Esophagus muscularis mucosa (tissue), 4 donors: ENCODE results near the gene CR2.

Experiments
- EP300 ChIP-seq: sonication (generic); formaldehyde crosslinking; IDR thresholded peaks from one replicate; pipeline ENCODE4 v1.6.1; 2017; ENCODE audit warnings: antibody characterized with exemption
- POLR2A ChIP-seq: fragments of 450-650 bp; IDR thresholded peaks from one replicate; pipeline ENCODE4 v1.6.1; 2017; ENCODE audit warnings: antibody characterized with exemption, moderate library complexity, mild to moderate bottlenecking, low read depth
- POLR2AphosphoS5 ChIP-seq, 2 donors: sonication (generic); formaldehyde crosslinking; IDR thresholded peaks; one replicate each; pipeline ENCODE4 v1.6.1; 2017; ENCODE audit warnings: antibody characterized with exemption in 2 of 2
- TF ChIP-seq, protein P1 (sequence below), 3 experiments: fragments of 200-600 bp in 2 of 3; fragments of 450-650 bp in 1 of 3; sonication (generic) in 2 of 3; IDR thresholded peaks; one replicate each; pipeline ENCODE4 v1.5.1; 2017 to 2019; ENCODE audit warnings: antibody characterized with exemption in 3 of 3, mild to moderate bottlenecking in 2 of 3, moderate library complexity in 1 of 3

DNA sequence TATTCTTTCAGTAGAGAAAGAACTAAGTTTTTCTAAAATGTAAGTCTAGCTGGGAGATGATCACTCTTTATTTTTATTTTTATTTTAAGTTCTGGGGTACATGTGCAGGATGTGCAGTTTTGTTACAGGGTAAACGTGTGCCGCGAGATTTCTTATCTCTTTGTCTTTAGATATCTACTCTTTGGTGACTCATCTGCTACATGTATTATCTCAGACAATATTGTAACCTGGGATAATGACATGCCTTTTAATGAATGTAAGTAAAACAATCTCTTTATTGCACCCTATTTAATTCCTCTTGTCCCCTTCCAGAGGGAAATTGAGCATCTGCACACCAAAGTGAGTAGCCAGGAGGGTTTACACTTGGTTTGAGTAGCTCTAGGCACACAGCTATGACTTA lies 9.4 kb downstream of the CR2 start:
- TF ChIP-seq, protein P1, sequence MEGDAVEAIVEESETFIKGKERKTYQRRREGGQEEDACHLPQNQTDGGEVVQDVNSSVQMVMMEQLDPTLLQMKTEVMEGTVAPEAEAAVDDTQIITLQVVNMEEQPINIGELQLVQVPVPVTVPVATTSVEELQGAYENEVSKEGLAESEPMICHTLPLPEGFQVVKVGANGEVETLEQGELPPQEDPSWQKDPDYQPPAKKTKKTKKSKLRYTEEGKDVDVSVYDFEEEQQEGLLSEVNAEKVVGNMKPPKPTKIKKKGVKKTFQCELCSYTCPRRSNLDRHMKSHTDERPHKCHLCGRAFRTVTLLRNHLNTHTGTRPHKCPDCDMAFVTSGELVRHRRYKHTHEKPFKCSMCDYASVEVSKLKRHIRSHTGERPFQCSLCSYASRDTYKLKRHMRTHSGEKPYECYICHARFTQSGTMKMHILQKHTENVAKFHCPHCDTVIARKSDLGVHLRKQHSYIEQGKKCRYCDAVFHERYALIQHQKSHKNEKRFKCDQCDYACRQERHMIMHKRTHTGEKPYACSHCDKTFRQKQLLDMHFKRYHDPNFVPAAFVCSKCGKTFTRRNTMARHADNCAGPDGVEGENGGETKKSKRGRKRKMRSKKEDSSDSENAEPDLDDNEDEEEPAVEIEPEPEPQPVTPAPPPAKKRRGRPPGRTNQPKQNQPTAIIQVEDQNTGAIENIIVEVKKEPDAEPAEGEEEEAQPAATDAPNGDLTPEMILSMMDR (IDR thresholded peaks at IDR 0.05): no peak
- TF ChIP-seq POLR2A (no peak), EP300 (no peak), POLR2AphosphoS5 (IDR thresholded peaks at IDR 0.05) (no peak)
